HUES48 (cell line): Measurements from ENCODE around the gene IMPDH1.

Experiments used
- H3K27ac ChIP-seq: one replicate; pipeline ENCODE4 v1.7.0; 2013; ENCODE audit warnings: low read depth, low read length, inconsistent platforms
- H3K27me3 ChIP-seq: 2 replicates; pipeline ENCODE4 v1.6.1; 2013; ENCODE audit warnings: mild to moderate bottlenecking, low read length; ENCODE audit not compliant: control insufficient read depth, insufficient read depth
- H3K36me3 ChIP-seq: 2 replicates; pipeline ENCODE4 v1.6.1; 2013; ENCODE audit warnings: low read length; ENCODE audit not compliant: control insufficient read depth, insufficient read depth
- H3K4me1 ChIP-seq: 2 replicates; pipeline ENCODE4 v1.6.1; 2013; ENCODE audit warnings: mild to moderate bottlenecking, low read length; ENCODE audit not compliant: control insufficient read depth, insufficient read depth
- H3K4me3 ChIP-seq: 2 replicates; pipeline ENCODE4 v1.5.1; 2013; ENCODE audit warnings: mild to moderate bottlenecking, low read depth, low read length
- H3K9ac ChIP-seq: 2 replicates; pipeline ENCODE4 v1.6.1; 2013; ENCODE audit warnings: mild to moderate bottlenecking, low read depth, low read length, moderate library complexity
- H3K9me3 ChIP-seq: 2 replicates; pipeline ENCODE4 v1.6.1; 2013; ENCODE audit warnings: low read length; ENCODE audit not compliant: control insufficient read depth, insufficient read depth

IMPDH1 gene

GRCh38 chr7:128384726-128385125 is 25.1 kb downstream of the IMPDH1 start:
- Histone ChIP-seq H3K4me3 (no peak overlapping the region), H3K4me1 (peaks cover 27% of the 10 kb centered on the region), H3K27me3 (peaks cover 12% of the 10 kb centered on the region), H3K27ac (no peak overlapping the region), H3K9ac (no peak overlapping the region), H3K36me3 (no peaks in the 10 kb centered on the region), H3K9me3 (no peaks in the 10 kb centered on the region)

- Histone ChIP-seq H3K27ac (no peak overlapping the region), H3K36me3 (no peaks in the 10 kb centered on the region), H3K9ac (no peak overlapping the region), H3K4me1 (peaks cover 28% of the 10 kb centered on the region), H3K9me3 (no peaks in the 10 kb centered on the region), H3K4me3 (no peak overlapping the region), H3K27me3 (peaks cover 12% of the 10 kb centered on the region)
Measured at GRCh38 chr7:128383776-128384175, 26.0 kb downstream of the IMPDH1 start.

- Histone ChIP-seq H3K4me3 (no peak overlapping the region), H3K4me1 (peaks cover 22% of the 10 kb centered on the region), H3K27ac (no peak overlapping the region)
Measured at GRCh38 chr7:128381161-128381821, 28.5 kb downstream of the IMPDH1 start.

GRCh38 chr7:128380483-128381106 is 29.2 kb downstream of the IMPDH1 start:
- no peaks in the 10 kb centered on the region for H3K27me3 ChIP-seq
- H3K4me3 ChIP-seq = no peak overlapping the region
- H3K36me3 ChIP-seq = no peaks in the 10 kb centered on the region
- no peaks in the 10 kb centered on the region for H3K9me3 ChIP-seq
- peaks cover 22% of the 10 kb centered on the region for H3K4me1 ChIP-seq
- no peak overlapping the region for H3K27ac ChIP-seq
- no peak overlapping the region for H3K9ac ChIP-seq

More at GRCh38 chr7:128381161-128381821, 28.5 kb downstream of the IMPDH1 start:
- H3K36me3 ChIP-seq = no peaks in the 10 kb centered on the region
- H3K9me3 ChIP-seq = no peaks in the 10 kb centered on the region
- no peaks in the 10 kb centered on the region for H3K27me3 ChIP-seq
- H3K9ac ChIP-seq = no peak overlapping the region

GRCh38 chr7:128379900-128380479 is 29.8 kb downstream of the IMPDH1 start:
- H3K9me3 ChIP-seq = no peaks in the 10 kb centered on the region
- H3K4me3 ChIP-seq = no peak overlapping the region
- no peak overlapping the region for H3K27ac ChIP-seq
- H3K36me3 ChIP-seq = no peaks in the 10 kb centered on the region
- H3K9ac ChIP-seq = no peak overlapping the region
- peaks cover 22% of the 10 kb centered on the region for H3K4me1 ChIP-seq
- H3K27me3 ChIP-seq = no peaks in the 10 kb centered on the region

GRCh38 chr7:128378637-128379036 is 31.1 kb downstream of the IMPDH1 start:
- Histone ChIP-seq H3K27ac (no peak overlapping the region), H3K27me3 (no peaks in the 10 kb centered on the region; the same call in 1 of the 2 replicates), H3K4me1 (peaks cover 22% of the 10 kb centered on the region), H3K9ac (no peak overlapping the region), H3K36me3 (no peaks in the 10 kb centered on the region), H3K9me3 (no peaks in the 10 kb centered on the region), H3K4me3 (no peak overlapping the region)

- no peak overlapping the region for H3K4me3 ChIP-seq
- peaks cover 9% of the 10 kb centered on the region; the same call in 1 of the 2 replicates for H3K4me1 ChIP-seq
- no peaks in the 10 kb centered on the region for H3K36me3 ChIP-seq
- no peaks in the 10 kb centered on the region; the same call in 1 of the 2 replicates for H3K27me3 ChIP-seq
- no peak overlapping the region for H3K27ac ChIP-seq
- no peak overlapping the region for H3K9ac ChIP-seq
- no peaks in the 10 kb centered on the region for H3K9me3 ChIP-seq
Measured at GRCh38 chr7:128376077-128376476, 33.7 kb downstream of the IMPDH1 start.

- no peak overlapping the region for H3K9ac ChIP-seq
- no peaks in the 10 kb centered on the region for H3K36me3 ChIP-seq
- H3K9me3 ChIP-seq = no peaks in the 10 kb centered on the region
- no peak overlapping the region for H3K4me3 ChIP-seq
- H3K4me1 ChIP-seq = no peaks in the 10 kb centered on the region
- no peak overlapping the region for H3K27ac ChIP-seq
- H3K27me3 ChIP-seq = no peaks in the 10 kb centered on the region; the same call in 1 of the 2 replicates
Measured at GRCh38 chr7:128374041-128374440, 35.7 kb downstream of the IMPDH1 start.

- Histone ChIP-seq H3K9ac (no peak overlapping the region), H3K36me3 (no peaks in the 10 kb centered on the region), H3K9me3 (no peaks in the 10 kb centered on the region), H3K27me3 (no peaks in the 10 kb centered on the region; the same call in 1 of the 2 replicates), H3K4me3 (no peak overlapping the region), H3K4me1 (no peaks in the 10 kb centered on the region), H3K27ac (no peak overlapping the region)
Measured at GRCh38 chr7:128373606-128374005, 36.2 kb downstream of the IMPDH1 start.

GRCh38 chr7:128370491-128370890 is 39.3 kb downstream of the IMPDH1 start:
- no peaks in the 10 kb centered on the region for H3K4me1 ChIP-seq
- H3K27me3 ChIP-seq = peaks cover 22% of the 10 kb centered on the region
- no peaks in the 10 kb centered on the region for H3K36me3 ChIP-seq
- no peak overlapping the region for H3K9ac ChIP-seq
- H3K27ac ChIP-seq = no peak overlapping the region
- no peaks in the 10 kb centered on the region for H3K9me3 ChIP-seq
- H3K4me3 ChIP-seq = no peak overlapping the region

GRCh38 chr7:128366986-128367385 is 42.8 kb downstream of the IMPDH1 start:
- no peak overlapping the region for H3K4me3 ChIP-seq
- no peak overlapping the region for H3K27ac ChIP-seq
- peaks cover 57% of the 10 kb centered on the region for H3K27me3 ChIP-seq
- peaks cover 2% of the 10 kb centered on the region; the same call in 1 of the 2 replicates for H3K4me1 ChIP-seq
- H3K36me3 ChIP-seq = no peaks in the 10 kb centered on the region
- no peak overlapping the region for H3K9ac ChIP-seq
- no peaks in the 10 kb centered on the region for H3K9me3 ChIP-seq
